ENCODE results near the gene ZCCHC17. TPM values are rescaled to one million over a fixed set of nuclear protein-coding genes. Genes with fewer than 3 reads are reported as not detected.

The ZCCHC17 gene
- total RNA-seq, 1 experiment from 2014 or later: 30.2 TPM

DNA sequence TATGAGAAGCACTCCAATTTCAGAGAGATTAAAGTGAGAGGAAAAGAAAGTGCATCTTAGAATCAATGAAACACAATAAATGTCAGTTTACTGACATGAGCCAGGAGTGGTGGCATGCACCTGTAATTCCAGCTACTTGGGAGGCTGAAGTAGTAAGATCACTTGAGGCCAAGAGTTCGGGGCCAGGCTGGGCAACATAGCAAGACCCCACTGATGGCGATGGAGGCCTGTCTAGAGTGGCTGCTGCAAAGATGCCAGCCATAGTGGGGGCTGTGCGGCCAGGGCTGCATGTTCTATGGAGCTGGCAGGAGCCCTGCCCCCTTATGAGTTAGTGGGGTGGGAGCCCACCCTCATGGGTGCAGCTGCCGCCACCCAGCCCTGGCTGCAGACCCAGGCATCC is 27.3 kb downstream of the ZCCHC17 start:
- Histone ChIP-seq H2AFZ (ENCODE audit: low read length) (no peak overlapping the region), H3K36me3 (ENCODE audit: low read depth, low read length) (peaks cover 14% of the 10 kb centered on the region; the same call in 1 of the 2 replicates), H4K20me1 (ENCODE audit: low read length) (no peaks in the 10 kb centered on the region), H3K27me3 (ENCODE audit: low read length) (no peaks in the 10 kb centered on the region), H3K79me2 (ENCODE audit: low read length) (no peaks in the 10 kb centered on the region), H3K4me1 (ENCODE audit: insufficient read depth, low read length) (no peaks in the 10 kb centered on the region), H3K9me3 (ENCODE audit: low read length) (no peaks in the 10 kb centered on the region), H3K27ac (ENCODE audit: low read length) (no peak overlapping the region), H3K4me2 (ENCODE audit: low read length) (no peak overlapping the region), H3K4me3 (ENCODE audit: low read length) (no peak overlapping the region), H3F3A (ENCODE audit: low read length, unreplicated experiment) (no peaks in the 10 kb centered on the region), H3K9me2 (replicated peaks; ENCODE audit: low read length) (no peaks in the 10 kb centered on the region), H3K9ac (ENCODE audit: low read length) (no peak overlapping the region)
- ATAC-seq (no peak), DNase-seq (no peak)
- ChIA-PET CTCF (no interaction called here), POLR2A (ENCODE audit: unreplicated experiment) (no interaction called here)
- intact Hi-C loops (cut with micrococcal nuclease): no loop called here
- BruUV-seq (replicated peaks): no TSS peak
- TF ChIP-seq EZH2 (IDR thresholded peaks at IDR 0.05; ENCODE audit: low read length, unreplicated experiment) (no peak), EZH2phosphoT487 (IDR thresholded peaks at IDR 0.05; ENCODE audit: borderline replicate concordance, low read length) (no peak), CTCF (conservative IDR thresholded peaks at IDR 0.05; ENCODE audit: low read depth, low read length) (no peak)

DNA sequence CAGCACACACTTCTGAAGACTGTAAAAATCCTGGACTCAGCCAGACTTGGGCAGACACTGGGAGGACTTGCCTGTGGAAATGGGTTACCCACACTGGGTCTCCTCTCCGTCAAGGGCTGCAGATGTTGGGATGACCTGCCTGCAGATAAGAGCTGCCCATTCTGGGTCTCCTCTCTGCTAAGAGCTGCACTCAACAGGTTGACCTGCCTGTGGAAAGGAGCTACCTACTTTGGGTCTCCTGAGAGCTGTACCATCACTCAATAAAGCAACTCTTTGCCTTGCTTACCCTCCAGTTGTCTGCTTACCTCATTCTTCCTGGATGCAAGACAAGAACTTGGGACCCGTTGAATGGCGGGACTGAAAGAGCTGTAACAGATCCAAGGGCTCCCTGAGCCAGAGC is 28.2 kb downstream of the ZCCHC17 start:
- Histone ChIP-seq H2AFZ (ENCODE audit: low read length) (no peak overlapping the region), H3K4me3 (ENCODE audit: low read length) (no peak overlapping the region), H4K20me1 (ENCODE audit: low read length) (no peaks in the 10 kb centered on the region), H3K4me2 (ENCODE audit: low read length) (no peak overlapping the region), H3K79me2 (ENCODE audit: low read length) (no peaks in the 10 kb centered on the region), H3K27ac (ENCODE audit: low read length) (no peak overlapping the region), H3K4me1 (ENCODE audit: insufficient read depth, low read length) (no peaks in the 10 kb centered on the region), H3K9me3 (ENCODE audit: low read length) (no peaks in the 10 kb centered on the region), H3F3A (ENCODE audit: low read length, unreplicated experiment) (no peaks in the 10 kb centered on the region), H3K9me2 (replicated peaks; ENCODE audit: low read length) (no peaks in the 10 kb centered on the region), H3K36me3 (ENCODE audit: low read depth, low read length) (peaks cover 9% of the 10 kb centered on the region; the same call in 1 of the 2 replicates), H3K27me3 (ENCODE audit: low read length) (no peaks in the 10 kb centered on the region), H3K9ac (ENCODE audit: low read length) (no peak overlapping the region)
- ChIA-PET POLR2A (ENCODE audit: unreplicated experiment) (no interaction called here), CTCF (no interaction called here)
- DNase-seq (no peak), ATAC-seq (no peak)
- intact Hi-C loops (cut with micrococcal nuclease): no loop called here
- no peak for TF ChIP-seq EZH2 (IDR thresholded peaks at IDR 0.05; ENCODE audit: low read length, unreplicated experiment)
- no peak for TF ChIP-seq EZH2phosphoT487 (IDR thresholded peaks at IDR 0.05; ENCODE audit: borderline replicate concordance, low read length)
- TF ChIP-seq CTCF (conservative IDR thresholded peaks at IDR 0.05; ENCODE audit: low read depth, low read length): no peak
- no TSS peak for BruUV-seq (replicated peaks)

DNA sequence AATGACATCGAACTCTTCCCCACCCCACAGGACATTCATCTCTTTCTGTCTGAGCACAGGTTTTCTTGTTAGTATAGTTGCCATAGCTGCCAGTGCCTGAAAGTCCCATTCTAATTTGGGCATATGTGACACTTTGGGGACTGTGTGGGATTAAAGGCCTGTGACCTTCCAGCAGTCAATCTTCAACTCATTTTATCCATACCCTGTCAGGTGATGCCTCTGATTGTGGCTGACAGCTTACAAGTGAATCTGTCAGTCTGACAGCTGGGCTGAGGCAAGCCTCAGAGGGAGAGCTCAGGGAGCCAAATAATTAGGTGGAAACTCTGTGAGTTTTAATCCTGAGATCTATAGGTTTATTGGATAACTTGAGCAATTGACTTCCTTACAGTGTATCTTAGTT is 29.6 kb downstream of the ZCCHC17 start:
- Histone ChIP-seq H3K27me3 (ENCODE audit: low read length) (no peaks in the 10 kb centered on the region), H3K4me3 (ENCODE audit: low read length) (no peak overlapping the region), H3K9me3 (ENCODE audit: low read length) (no peaks in the 10 kb centered on the region), H3K27ac (ENCODE audit: low read length) (no peak overlapping the region), H2AFZ (ENCODE audit: low read length) (no peak overlapping the region), H3F3A (ENCODE audit: low read length, unreplicated experiment) (no peaks in the 10 kb centered on the region), H3K4me2 (ENCODE audit: low read length) (no peak overlapping the region), H4K20me1 (ENCODE audit: low read length) (no peaks in the 10 kb centered on the region), H3K79me2 (ENCODE audit: low read length) (no peaks in the 10 kb centered on the region), H3K36me3 (ENCODE audit: low read depth, low read length) (no peaks in the 10 kb centered on the region), H3K4me1 (ENCODE audit: insufficient read depth, low read length) (no peaks in the 10 kb centered on the region), H3K9ac (ENCODE audit: low read length) (no peak overlapping the region), H3K9me2 (replicated peaks; ENCODE audit: low read length) (no peaks in the 10 kb centered on the region)
- DNase-seq (no peak), ATAC-seq (no peak)
- ChIA-PET CTCF (interaction anchor here (0.7 kb wide), 1 partner anchor 277 kb away, joined by 3 read pairs; no protein-coding TSS in a partner anchor), POLR2A (ENCODE audit: unreplicated experiment) (no interaction called here)
- TF ChIP-seq EZH2phosphoT487 (IDR thresholded peaks at IDR 0.05; ENCODE audit: borderline replicate concordance, low read length) (no peak), CTCF (conservative IDR thresholded peaks at IDR 0.05; ENCODE audit: low read depth, low read length) (no peak), EZH2 (IDR thresholded peaks at IDR 0.05; ENCODE audit: low read length, unreplicated experiment) (no peak)
- intact Hi-C loops (cut with micrococcal nuclease): no loop called here
- no TSS peak for BruUV-seq (replicated peaks)

All from PC-3 (cell line).